GM18867 (cell line): ENCODE data around the gene ACOX2.

ENCODE experiments used
- ATAC-seq: cut with Tn5 transposase; IDR thresholded peaks from one replicate; pipeline ENCODE4 v1.9.1; 2021; ENCODE audit warnings: mild to moderate bottlenecking, moderate library complexity; ENCODE audit not compliant: unreplicated experiment

ACOX2 gene

GRCh38 chr3:58567251-58567515 is 30.2 kb upstream of the ACOX2 start:
- no peak for ATAC-seq

- no peak for ATAC-seq
Measured at GRCh38 chr3:58566398-58567250, 29.6 kb upstream of the ACOX2 start.

GRCh38 chr3:58565621-58566397 is 28.8 kb upstream of the ACOX2 start:
- ATAC-seq, result no peak

GRCh38 chr3:58564456-58565160 is 27.6 kb upstream of the ACOX2 start:
- ATAC-seq, result no peak

- ATAC-seq, result no peak
Measured at GRCh38 chr3:58564054-58564453, 27.1 kb upstream of the ACOX2 start.

- ATAC-seq, result no peak
Measured at GRCh38 chr3:58563386-58564035, 26.5 kb upstream of the ACOX2 start.

GRCh38 chr3:58562498-58562897 is 25.5 kb upstream of the ACOX2 start:
- no peak for ATAC-seq

GRCh38 chr3:58560771-58561311 is 23.9 kb upstream of the ACOX2 start:
- ATAC-seq, result no peak

- no peak for ATAC-seq
Measured at GRCh38 chr3:58559586-58559985, 22.6 kb upstream of the ACOX2 start.

- no peak for ATAC-seq
Measured at GRCh38 chr3:58557491-58557890, 20.5 kb upstream of the ACOX2 start.

GRCh38 chr3:58556761-58557221 is 19.8 kb upstream of the ACOX2 start:
- ATAC-seq, result no peak

- no peak for ATAC-seq
Measured at GRCh38 chr3:58556001-58556400, 19.0 kb upstream of the ACOX2 start.

- no peak for ATAC-seq
Measured at GRCh38 chr3:58555203-58555602, 18.2 kb upstream of the ACOX2 start.

GRCh38 chr3:58553003-58553402 is 16.0 kb upstream of the ACOX2 start:
- no peak for ATAC-seq

- ATAC-seq, result no peak
Measured at GRCh38 chr3:58551636-58552180, 14.7 kb upstream of the ACOX2 start.

- no peak for ATAC-seq
Measured at GRCh38 chr3:58544541-58544940, 7.6 kb upstream of the ACOX2 start.

- no peak for ATAC-seq
Measured at GRCh38 chr3:58540176-58540858, 3.3 kb upstream of the ACOX2 start.

GRCh38 chr3:58539626-58540025 is 2.6 kb upstream of the ACOX2 start:
- ATAC-seq, result no peak

- no peak for ATAC-seq
Measured at GRCh38 chr3:58537412-58538301, 667 bp upstream of the ACOX2 start.
